Pancreas (tissue), 10 donors: ENCODE data around the gene EFTUD2. TPM values are rescaled to one million over a fixed set of nuclear protein-coding genes. Genes with fewer than 3 reads are reported as not detected.

Source experiments
- ATAC-seq, 4 donors: fragments of 200-7000 bp; cut with Tn5 transposase; one replicate each; pipeline versions ENCODE4 v1.8.0 to v1.9.1; 2020; ENCODE audit warnings: mild to moderate bottlenecking in 4 of 4, moderate library complexity in 4 of 4
- DNase-seq, 6 donors: peaks; one replicate each; pipeline ENCODE4 v3.0.0-alpha.2; 2020
- FAIRE-seq: peaks from 2 replicates; lab custom pipeline; 2012; peaks lifted over from hg19 to GRCh38; lab: Jason Lieb, UNC
- H3K27ac ChIP-seq, 4 donors: fragments of 200-600 bp; sonication (generic); 1 replicate in 3 of 4; 2 replicates in 1 of 4; pipeline versions ENCODE4 v1.5.0 to v1.8.0; 2020
- H3K27me3 ChIP-seq, 4 donors: fragments of 200-600 bp; one replicate each; pipeline ENCODE4 v1.8.0; 2021
- H3K36me3 ChIP-seq, 3 donors: fragments of 200-600 bp; sonication (generic) in 1 of 3; one replicate each; pipeline versions ENCODE4 v1.5.0 to v1.8.0; 2020 to 2021
- H3K4me1 ChIP-seq, 3 donors: fragments of 200-600 bp; one replicate each; pipeline ENCODE4 v1.8.0; 2021
- H3K4me3 ChIP-seq, 4 donors: fragments of 200-600 bp; sonication (generic) in 2 of 4; one replicate each; pipeline versions ENCODE4 v1.5.0 to v1.8.0; 2020 to 2021
- H3K9me3 ChIP-seq, 4 donors: fragments of 200-600 bp; one replicate each; pipeline ENCODE4 v1.8.0; 2021
- CTCF ChIP-seq, 4 donors: fragments of 200-600 bp; sonication (generic) in 3 of 4; IDR thresholded peaks; one replicate each; pipeline versions ENCODE4 v1.5.0 to v1.8.0; 2021; ENCODE audit warnings: antibody characterized with exemption in 4 of 4
- WGBS, 2 donors: extraction: QIAGEN DNeasy Blood & Tissue Kit; methylation state at CpG; one replicate each; pipeline ENCODE4 v1.1.7; 2013; 5-methylcytosine and 5-hydroxymethylcytosine counted together
- intact Hi-C, 3 donors: fragments of 100-400 bp; cut with DNase I; formaldehyde crosslinking; loops; one replicate each; pipeline versions ENCODE4 v1.11.1 to v1.14.2; 2022
- polyA plus RNA-seq, 2 donors: library from polyadenylated mRNA; stranded (reverse); fragments of 200-250 nt; gene quantifications; one replicate each; pipeline ENCODE4 v1.2.3, GENCODE V29; 2013
- total RNA-seq, 6 donors: library from RNA; stranded (reverse); fragmentation: NEBNext Ultra II Directional in 4 of 6; extraction: Animal tissue kit (Norgen Biotek cat#: 25700) in 4 of 6; gene quantifications; one replicate each; pipeline versions ENCODE4 v1.2.1 to v1.2.4, GENCODE V29; 2021 to 2023
- donor health status: healthy with polysubstance abuse.
- donor health status: DM: no; HTN: no; CAD: no; lungs with moderate emphysema.
- donor health status: DM: no; HTN: no; CAD: no.
- donor health status: control.
- donor health status: control.
- donor health status: Bipolar disorder and iron deficiency.
- donor health status: DM: yes; HTN: yes; CAD: no.
- donor health status: DM: no; HTN: no; CAD: no.
- donor health status: DM: no; HTN: no; CAD: no.
- donor health status: DM: yes; HTN: yes; CAD: no.

The EFTUD2 gene
- total and polyA plus RNA-seq, 8 donors, result 18.8 to 42.7 (median 33.5) TPM

DNA sequence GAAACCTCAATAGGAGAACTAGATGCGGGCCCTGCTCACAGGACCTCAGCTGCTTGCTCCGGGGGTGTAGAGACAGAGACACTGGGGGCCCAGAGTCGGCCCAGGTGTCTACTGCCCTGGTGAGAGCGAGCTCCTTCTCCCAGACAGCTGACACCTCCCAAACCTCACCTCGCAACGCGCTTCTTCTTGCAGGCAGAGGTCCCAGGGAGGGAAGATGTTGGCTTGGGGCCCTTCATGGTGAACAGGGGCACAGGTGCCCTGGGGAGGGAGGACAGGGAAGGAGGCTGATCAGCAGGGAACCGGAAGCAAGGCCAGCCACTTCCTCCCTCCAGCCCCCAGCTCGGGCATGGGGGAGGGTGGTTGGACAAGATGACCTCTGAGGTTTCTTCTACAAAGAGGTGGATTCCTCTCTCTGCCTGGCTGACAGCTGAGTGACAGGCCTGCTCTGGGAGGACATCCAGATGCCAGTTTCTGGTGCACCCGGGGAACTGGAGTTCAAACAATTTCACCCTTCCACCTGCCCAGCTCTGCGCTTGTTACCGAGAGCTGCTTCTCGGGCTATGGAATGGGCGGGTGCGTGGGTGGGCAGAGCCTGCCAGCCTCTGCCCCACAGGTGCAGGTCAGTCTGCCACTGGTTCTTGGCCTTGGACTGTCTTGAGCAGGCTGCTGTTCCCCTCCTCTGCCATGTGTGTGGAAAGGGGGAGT lies 27.7 kb upstream of the EFTUD2 start:
- Histone ChIP-seq H3K4me1 (no peaks in the 10 kb centered on the region), H3K27me3 (no peaks in the 10 kb centered on the region), H3K27ac (no peak overlapping the region), H3K4me3 (no peak overlapping the region), H3K9me3 (no peaks in the 10 kb centered on the region), H3K36me3 (no peaks in the 10 kb centered on the region)
- WGBS, 2 donors, result 90 to 91% methylated on average over 14 to 15 of the region's 15 CpGs
- FAIRE-seq (no peak), ATAC-seq (no peak), DNase-seq (no peak)
- intact Hi-C loops, result loop anchor here in 2 of 3 donors (10.0 kb wide), 2 partner anchors 98 to 188 kb away; no protein-coding TSS in a partner anchor
- TF ChIP-seq CTCF (IDR thresholded peaks at IDR 0.05), result no peak

- no peak overlapping the region for H3K27ac ChIP-seq
- no peaks in the 10 kb centered on the region for H3K27me3 ChIP-seq
- no peak for ATAC-seq
- 94% methylated on average over 18 of the region's 18 CpGs for WGBS, 2 donors
- no peak for FAIRE-seq
- no peak for DNase-seq
- H3K9me3 ChIP-seq, result no peaks in the 10 kb centered on the region
- no peak for TF ChIP-seq CTCF (IDR thresholded peaks at IDR 0.05)
- intact Hi-C loops, result loop anchor here in 2 of 3 donors (10.0 kb wide), 2 partner anchors 99 to 189 kb away; no protein-coding TSS in a partner anchor
- no peaks in the 10 kb centered on the region for H3K36me3 ChIP-seq
- H3K4me1 ChIP-seq, result no peaks in the 10 kb centered on the region
- no peak overlapping the region for H3K4me3 ChIP-seq
These were observed 26.8 kb upstream of the EFTUD2 start for GRCh38 chr17:44925731-44926697.

DNA sequence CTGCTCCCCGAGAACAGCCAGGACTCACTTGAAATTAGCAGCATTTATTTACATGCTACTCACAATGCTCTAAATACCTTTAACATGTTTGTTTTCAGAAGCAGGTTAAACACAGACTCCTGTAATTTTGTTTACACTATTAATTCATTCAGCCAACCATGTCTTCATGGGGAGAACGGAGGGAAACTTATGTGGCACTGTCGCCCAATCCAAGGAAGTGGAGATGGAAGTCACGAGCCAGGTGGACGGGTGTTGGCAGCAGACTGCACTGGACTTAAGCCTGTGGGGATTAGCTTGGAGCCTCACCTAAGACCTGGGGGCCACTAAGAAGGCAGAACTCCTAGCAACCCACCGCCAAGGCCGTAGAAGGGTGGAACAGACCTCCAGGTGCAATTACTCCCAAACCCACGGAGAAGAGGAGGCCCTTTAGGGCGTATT lies 24.9 kb upstream of the EFTUD2 start:
- WGBS, 2 donors, result 74 to 75% methylated on average over 9 of the region's 9 CpGs
- no peaks in the 10 kb centered on the region for H3K9me3 ChIP-seq
- intact Hi-C loops, result loop anchor here (5.0 to 10.0 kb wide), 3 partner anchors 98 to 191 kb away; no protein-coding TSS in a partner anchor
- DNase-seq, result no peak
- H3K4me1 ChIP-seq, result no peaks in the 10 kb centered on the region
- no peaks in the 10 kb centered on the region for H3K27me3 ChIP-seq
- ATAC-seq, result no peak
- no peak overlapping the region for H3K4me3 ChIP-seq
- no peaks in the 10 kb centered on the region for H3K36me3 ChIP-seq
- FAIRE-seq, result no peak
- H3K27ac ChIP-seq, result no peak overlapping the region
- no peak for TF ChIP-seq CTCF (IDR thresholded peaks at IDR 0.05)

GRCh38 chr17:44922746-44923470 lies 23.7 kb upstream of the EFTUD2 start:
- no peak for TF ChIP-seq CTCF (IDR thresholded peaks at IDR 0.05)
- H3K4me1 ChIP-seq, result no peaks in the 10 kb centered on the region
- ATAC-seq, result no peak
- WGBS, 2 donors, result 72 to 75% methylated on average over 19 of the region's 19 CpGs
- FAIRE-seq, result no peak
- no peak overlapping the region for H3K4me3 ChIP-seq
- H3K9me3 ChIP-seq, result no peaks in the 10 kb centered on the region
- H3K36me3 ChIP-seq, result no peaks in the 10 kb centered on the region
- peak in 1 of 6 donors; percentile 52 for DNase-seq
- no peaks in the 10 kb centered on the region for H3K27me3 ChIP-seq
- intact Hi-C loops, result loop anchor here (5.0 to 10.0 kb wide), 3 partner anchors 99 to 192 kb away; no protein-coding TSS in a partner anchor
- no peak overlapping the region for H3K27ac ChIP-seq
